PC-9 (cell line): Measurements from ENCODE around the gene PRAMEF6.
"Not testable (repeated sequence)": the region's sequence is repeated elsewhere in the genome, so short reads cannot be mapped to it uniquely, and the experiment has no call there.

Experiments used
- EZH2 ChIP-seq: fragments of 200-600 bp; sonication (generic); IDR thresholded peaks from 2 replicates; pipeline ENCODE4 v1.8.0; 2017; ENCODE audit warnings: antibody characterized with exemption, low read depth
- TF ChIP-seq, protein P1 (sequence below): fragments of 200-600 bp; sonication (generic); conservative IDR thresholded peaks from 2 replicates; pipeline ENCODE4 v1.6.1; 2017; ENCODE audit warnings: mixed run types, antibody characterized with exemption, mild to moderate bottlenecking, moderate library complexity

DNA sequence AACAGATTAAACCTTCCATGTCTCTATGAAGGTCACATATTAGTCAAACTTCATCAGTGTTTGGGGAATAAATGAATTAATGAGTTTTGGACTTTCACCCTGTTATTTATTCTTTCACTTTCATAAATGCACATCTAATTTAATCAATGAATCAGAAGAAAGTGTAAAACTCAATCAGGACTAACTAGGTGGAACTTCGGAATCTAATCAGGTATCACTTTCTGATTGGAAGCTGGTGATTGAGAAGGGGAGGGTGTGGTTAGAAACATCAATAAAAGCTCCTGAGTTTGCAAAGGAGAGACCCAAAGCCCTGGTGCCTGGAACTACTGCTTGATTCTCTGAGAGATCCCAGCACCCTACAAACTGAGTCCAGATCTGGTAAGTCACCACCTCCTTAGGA, 31.1 kb downstream of the PRAMEF6 start, which contains the start of gene PRAMEF7:
- not testable (repeated sequence) for TF ChIP-seq EZH2
- TF ChIP-seq, protein P1, sequence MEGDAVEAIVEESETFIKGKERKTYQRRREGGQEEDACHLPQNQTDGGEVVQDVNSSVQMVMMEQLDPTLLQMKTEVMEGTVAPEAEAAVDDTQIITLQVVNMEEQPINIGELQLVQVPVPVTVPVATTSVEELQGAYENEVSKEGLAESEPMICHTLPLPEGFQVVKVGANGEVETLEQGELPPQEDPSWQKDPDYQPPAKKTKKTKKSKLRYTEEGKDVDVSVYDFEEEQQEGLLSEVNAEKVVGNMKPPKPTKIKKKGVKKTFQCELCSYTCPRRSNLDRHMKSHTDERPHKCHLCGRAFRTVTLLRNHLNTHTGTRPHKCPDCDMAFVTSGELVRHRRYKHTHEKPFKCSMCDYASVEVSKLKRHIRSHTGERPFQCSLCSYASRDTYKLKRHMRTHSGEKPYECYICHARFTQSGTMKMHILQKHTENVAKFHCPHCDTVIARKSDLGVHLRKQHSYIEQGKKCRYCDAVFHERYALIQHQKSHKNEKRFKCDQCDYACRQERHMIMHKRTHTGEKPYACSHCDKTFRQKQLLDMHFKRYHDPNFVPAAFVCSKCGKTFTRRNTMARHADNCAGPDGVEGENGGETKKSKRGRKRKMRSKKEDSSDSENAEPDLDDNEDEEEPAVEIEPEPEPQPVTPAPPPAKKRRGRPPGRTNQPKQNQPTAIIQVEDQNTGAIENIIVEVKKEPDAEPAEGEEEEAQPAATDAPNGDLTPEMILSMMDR = not testable (repeated sequence)
